HG03521 (cell line): ENCODE measurements around the gene HLTF.

Experiments used
- ATAC-seq: cut with Tn5 transposase; IDR thresholded peaks from one replicate; pipeline ENCODE4 v1.9.1; 2021; ENCODE audit warnings: mild to moderate bottlenecking, moderate library complexity; ENCODE audit not compliant: unreplicated experiment

The HLTF gene

GRCh38 chr3:149090461-149090860, 4.1 kb upstream of the HLTF start:
- no peak for ATAC-seq

- no peak for ATAC-seq
Measured at GRCh38 chr3:149089395-149089794, 3.1 kb upstream of the HLTF start.

GRCh38 chr3:149087208-149087607, 875 bp upstream of the HLTF start:
- ATAC-seq, result no peak

- peak; percentile 28 for ATAC-seq
Measured at GRCh38 chr3:149085828-149086231, 503 bp downstream of the HLTF start.

GRCh38 chr3:149081772-149082171, 4.6 kb downstream of the HLTF start:
- ATAC-seq, result no peak

GRCh38 chr3:149080699-149081091, 5.6 kb downstream of the HLTF start:
- ATAC-seq, result no peak

GRCh38 chr3:149080011-149080698, 6.2 kb downstream of the HLTF start:
- no peak for ATAC-seq

GRCh38 chr3:149077628-149078027, 8.7 kb downstream of the HLTF start:
- no peak for ATAC-seq

GRCh38 chr3:149067883-149068282, 18.4 kb downstream of the HLTF start:
- no peak for ATAC-seq

GRCh38 chr3:149061776-149062175, 24.6 kb downstream of the HLTF start:
- ATAC-seq, result no peak

GRCh38 chr3:149058602-149059001, 27.7 kb downstream of the HLTF start:
- peak; percentile 58 for ATAC-seq

- no peak for ATAC-seq
Measured at GRCh38 chr3:149058198-149058597, 28.1 kb downstream of the HLTF start.

GRCh38 chr3:149055575-149055974, 30.8 kb downstream of the HLTF start:
- ATAC-seq, result no peak

- ATAC-seq, result no peak
Measured at GRCh38 chr3:149044339-149045083, 41.8 kb downstream of the HLTF start.

GRCh38 chr3:149042789-149043386, 43.4 kb downstream of the HLTF start:
- ATAC-seq, result peak; percentile 87

- ATAC-seq, result no peak
Measured at GRCh38 chr3:149038322-149038721, 48.0 kb downstream of the HLTF start.

GRCh38 chr3:149037684-149038083, 48.6 kb downstream of the HLTF start:
- no peak for ATAC-seq

GRCh38 chr3:149031096-149031495, 55.2 kb downstream of the HLTF start:
- ATAC-seq, result no peak

GRCh38 chr3:149026718-149027117, 59.6 kb downstream of the HLTF start:
- ATAC-seq, result no peak

- no peak for ATAC-seq
Measured at GRCh38 chr3:149023951-149024350, 62.4 kb downstream of the HLTF start.

- no peak for ATAC-seq
Measured at GRCh38 chr3:149021830-149022229, 64.5 kb downstream of the HLTF start.

- ATAC-seq, result no peak
Measured at GRCh38 chr3:149020839-149021252, 65.5 kb downstream of the HLTF start.
